NT2/D1 (cell line): ENCODE results near the gene SMIM33.
"Not testable (repeated sequence)": the region's sequence is repeated elsewhere in the genome, so short reads cannot be mapped to it uniquely, and the experiment has no call there.

Source experiments
- DNase-seq: peaks from one replicate; pipeline ENCODE4 v3.0.0-alpha.2; 2011; ENCODE audit warnings: low read depth, low spot score
- H3K27me3 ChIP-seq: 2 replicates; pipeline ENCODE4 v1.6.0; 2011; ENCODE audit warnings: mild to moderate bottlenecking; ENCODE audit not compliant: insufficient read length, insufficient read depth
- H3K36me3 ChIP-seq: 2 replicates; pipeline ENCODE4 v1.6.1; 2011; ENCODE audit warnings: mild to moderate bottlenecking, low read length, mixed read lengths; ENCODE audit not compliant: insufficient read depth, insufficient read length
- H3K4me1 ChIP-seq: 2 replicates; pipeline ENCODE4 v1.5.1; 2011; ENCODE audit not compliant: insufficient read depth, insufficient read length
- H3K4me3 ChIP-seq: 2 replicates; pipeline ENCODE4 v1.5.1; 2011; ENCODE audit warnings: low read depth; ENCODE audit not compliant: insufficient read length
- H3K9ac ChIP-seq: 2 replicates; pipeline ENCODE4 v1.6.0; 2011; ENCODE audit warnings: low read depth; ENCODE audit not compliant: insufficient read length
- H3K9me3 ChIP-seq: 2 replicates; pipeline ENCODE4 v1.5.1; 2011; ENCODE audit warnings: mild to moderate bottlenecking, low read length; ENCODE audit not compliant: insufficient read depth
- SUZ12 ChIP-seq: IDR thresholded peaks from 2 replicates; pipeline ENCODE4 v1.6.1; 2011; ENCODE audit not compliant: insufficient read length, insufficient read depth; ENCODE audit errors: extremely low read depth
- YY1 ChIP-seq: IDR thresholded peaks from 2 replicates; pipeline ENCODE4 v1.6.1; 2011; ENCODE audit not compliant: insufficient read length, insufficient read depth
- ZNF274 ChIP-seq: IDR thresholded peaks from 2 replicates; pipeline ENCODE4 v1.6.1; 2011; ENCODE audit warnings: mild to moderate bottlenecking, low read depth, low read length

Gene SMIM33

DNA sequence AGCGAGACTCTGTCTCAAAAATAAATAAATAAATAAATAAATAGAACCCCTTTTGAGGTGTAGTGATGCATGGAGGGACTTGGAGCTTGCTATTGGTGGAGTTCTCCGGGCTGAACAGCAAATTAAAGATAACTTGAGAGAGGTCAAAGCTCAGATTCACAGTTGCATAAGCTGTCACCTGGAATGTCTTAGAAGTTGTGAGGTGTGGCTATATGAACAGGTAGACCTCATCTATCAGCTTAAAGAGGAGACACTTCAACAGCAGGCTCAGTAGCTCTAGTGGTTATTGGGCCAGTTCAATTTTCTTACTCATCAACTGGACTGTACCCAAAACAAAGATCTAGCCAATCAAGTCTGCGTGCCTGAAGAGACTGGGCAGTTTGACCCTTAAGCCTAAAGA lies 23.5 kb downstream of the SMIM33 start:
- no peaks in the 10 kb centered on the region for H3K4me1 ChIP-seq
- no peak for TF ChIP-seq ZNF274
- TF ChIP-seq YY1, result no peak
- no peak for TF ChIP-seq SUZ12
- no peak for DNase-seq

DNA sequence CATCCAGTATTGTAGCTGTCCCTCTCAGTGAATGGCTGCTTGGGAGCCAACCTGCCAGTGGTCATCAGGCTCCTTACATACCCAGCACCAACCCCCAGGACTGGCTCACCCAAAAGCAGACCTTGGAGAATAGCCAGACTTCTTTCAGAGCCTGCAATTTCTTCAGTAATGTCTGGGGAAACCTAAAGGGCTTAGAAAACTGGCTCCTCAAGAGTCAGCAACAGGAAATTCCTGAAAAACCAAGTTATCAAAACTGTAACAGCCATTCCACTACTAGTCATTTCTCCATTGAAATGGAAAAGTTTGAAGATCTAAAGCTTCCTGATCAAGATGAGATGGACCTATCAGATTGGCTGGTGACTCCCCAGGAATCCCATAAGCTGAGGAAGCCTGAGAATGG lies 24.0 kb downstream of the SMIM33 start:
- no peak for DNase-seq
- Histone ChIP-seq H3K27me3 (no peaks in the 10 kb centered on the region), H3K4me3 (no peak overlapping the region), H3K4me1 (no peaks in the 10 kb centered on the region), H3K9me3 (no peaks in the 10 kb centered on the region), H3K36me3 (no peaks in the 10 kb centered on the region), H3K9ac (no peak overlapping the region)
- TF ChIP-seq ZNF274, result no peak

More for the DNA sequence above, 23.5 kb downstream of the SMIM33 start:
- Histone ChIP-seq H3K27me3 (no peaks in the 10 kb centered on the region), H3K9ac (no peak overlapping the region), H3K9me3 (no peaks in the 10 kb centered on the region), H3K36me3 (no peaks in the 10 kb centered on the region), H3K4me3 (no peak overlapping the region)

DNA sequence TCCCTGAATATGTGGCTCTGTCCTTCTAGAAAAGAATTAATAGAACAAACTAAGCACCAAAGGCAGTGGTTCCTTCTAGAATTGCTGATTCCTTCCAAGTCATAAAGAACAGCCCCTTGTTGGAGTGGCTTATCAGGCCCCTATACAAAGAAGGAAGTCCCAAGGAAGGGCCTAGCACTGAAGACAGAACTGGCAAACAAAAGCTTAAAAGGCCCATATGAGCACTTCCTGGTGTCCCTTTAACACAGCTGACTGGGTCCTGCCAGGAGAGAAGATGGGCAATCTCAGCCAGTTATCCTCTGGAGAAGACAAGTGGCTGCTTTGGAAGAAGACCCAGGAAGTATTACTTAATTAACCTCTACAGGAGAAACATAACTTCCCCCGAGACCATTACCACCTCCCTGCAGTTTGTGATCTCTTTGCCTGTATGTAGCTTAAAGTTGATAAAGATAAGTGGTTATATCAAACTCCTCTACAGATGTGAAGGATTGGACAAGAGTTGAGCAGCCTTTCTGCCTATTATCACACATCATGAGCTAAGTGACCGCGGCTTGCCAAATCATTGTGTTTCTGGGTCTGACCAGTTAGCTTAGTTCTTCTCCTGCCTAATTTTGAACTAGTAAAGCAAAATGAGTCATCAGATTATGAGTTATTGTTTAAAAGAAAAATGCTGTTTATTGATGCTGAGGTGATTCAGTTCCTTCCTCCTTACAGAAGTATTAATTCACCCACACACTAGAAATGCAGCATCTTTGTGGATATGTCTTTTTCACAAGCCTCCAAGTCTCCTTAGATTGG lies 25.0 kb downstream of the SMIM33 start:
- TF ChIP-seq ZNF274, result no peak
- no peak for TF ChIP-seq YY1
- no peak for TF ChIP-seq SUZ12
- Histone ChIP-seq H3K36me3 (no peaks in the 10 kb centered on the region), H3K4me1 (no peaks in the 10 kb centered on the region), H3K4me3 (no peak overlapping the region), H3K9me3 (no peaks in the 10 kb centered on the region), H3K27me3 (no peaks in the 10 kb centered on the region), H3K9ac (no peak overlapping the region)
- DNase-seq, result no peak

DNA sequence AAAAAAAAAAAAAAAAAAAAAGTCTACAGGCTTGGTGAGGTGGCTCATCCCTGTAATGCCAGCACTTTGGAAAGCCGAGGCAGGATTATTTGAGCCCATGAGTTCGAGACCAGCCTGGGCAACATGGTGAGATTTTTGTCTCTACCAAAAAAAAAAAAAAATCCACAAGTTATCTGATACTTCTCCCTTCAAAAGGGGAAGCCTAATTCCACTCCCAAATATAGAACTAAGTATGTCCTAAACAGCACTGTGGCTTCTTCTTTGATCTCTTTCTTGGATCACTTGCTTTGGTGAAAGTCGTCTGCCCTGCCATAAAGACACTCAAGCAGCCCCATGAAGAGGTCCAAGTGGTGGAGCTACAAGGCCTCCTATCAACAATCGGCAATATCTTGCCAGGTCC lies 30.6 kb downstream of the SMIM33 start:
- no peaks in the 10 kb centered on the region for H3K4me1 ChIP-seq
- H3K27me3 ChIP-seq, result no peaks in the 10 kb centered on the region
- DNase-seq, result no peak
- peaks cover 11% of the 10 kb centered on the region; the same call in 1 of the 2 replicates for H3K9me3 ChIP-seq
- no peak overlapping the region for H3K4me3 ChIP-seq
- no peak overlapping the region for H3K9ac ChIP-seq
- H3K36me3 ChIP-seq, result no peaks in the 10 kb centered on the region
- TF ChIP-seq SUZ12 (no peak), YY1 (no peak), ZNF274 (no peak)

DNA sequence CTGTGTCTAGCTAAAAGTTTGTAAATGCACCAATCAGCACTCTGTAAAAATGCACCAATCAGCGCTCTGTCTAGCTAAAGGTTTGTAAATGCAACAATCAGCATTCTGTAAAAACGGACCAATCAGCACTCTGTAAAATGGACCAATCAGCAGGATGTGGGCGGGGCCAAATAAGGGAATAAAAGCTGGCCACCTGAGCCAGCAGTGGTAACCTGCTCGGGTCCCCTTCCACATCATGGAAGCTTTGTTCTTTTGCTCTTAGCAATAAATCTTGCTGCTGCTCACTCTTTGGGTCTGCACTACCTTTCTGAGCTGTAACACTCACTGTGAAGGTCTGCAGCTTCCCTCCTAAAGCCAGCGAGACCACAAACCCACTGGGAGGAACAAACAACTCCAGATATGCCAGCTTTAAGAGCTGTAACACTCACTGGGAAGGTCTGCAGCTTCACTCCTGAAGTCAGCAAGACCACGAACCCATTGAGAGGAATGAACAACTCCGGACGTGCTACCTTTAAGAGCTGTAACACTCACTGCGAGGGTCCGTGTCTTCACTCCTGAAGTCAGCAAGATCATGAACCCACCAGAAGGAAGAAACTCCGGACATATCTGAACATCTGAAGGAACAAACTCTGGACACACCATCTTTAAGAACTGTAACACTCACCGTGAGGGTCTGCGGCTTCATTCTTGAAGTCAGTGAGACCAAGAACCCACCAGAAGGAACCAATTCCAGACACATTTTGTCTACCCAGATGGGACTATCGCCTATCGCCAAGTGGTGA lies 32.4 kb downstream of the SMIM33 start:
- H3K36me3 ChIP-seq, DNase-seq, H3K9ac ChIP-seq, H3K27me3 ChIP-seq, H3K4me1 ChIP-seq: not testable (repeated sequence)
- peaks cover 11% of the 10 kb centered on the region; the same call in 1 of the 2 replicates for H3K9me3 ChIP-seq
- peak overlapping the region; percentile 42 for H3K4me3 ChIP-seq

DNA sequence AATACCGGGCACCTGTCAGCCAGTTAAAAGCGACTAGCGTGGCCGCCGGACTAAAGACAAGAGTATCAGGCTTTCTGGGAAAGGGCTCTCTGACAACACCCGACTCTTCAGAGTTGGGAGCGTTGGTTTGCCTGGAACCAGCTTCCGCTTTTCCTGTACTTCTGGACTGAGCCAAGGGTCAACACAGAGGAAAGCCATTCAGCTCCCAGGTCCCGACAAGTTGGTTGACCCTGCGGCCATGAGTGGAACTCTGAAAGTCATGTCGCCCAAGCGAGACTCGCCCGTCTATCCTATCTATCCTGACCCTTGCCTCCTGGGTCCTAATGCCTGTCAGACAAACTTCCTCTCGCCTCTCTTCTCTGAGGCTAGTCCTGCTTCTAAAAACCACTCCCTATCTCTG lies 33.1 kb downstream of the SMIM33 start:
- not testable (repeated sequence) for H3K36me3 ChIP-seq, H3K4me1 ChIP-seq, H3K27me3 ChIP-seq, H3K9ac ChIP-seq, DNase-seq
- H3K9me3 ChIP-seq, result peaks cover 11% of the 10 kb centered on the region; the same call in 1 of the 2 replicates
- H3K4me3 ChIP-seq, result peak overlapping the region; percentile 42

DNA sequence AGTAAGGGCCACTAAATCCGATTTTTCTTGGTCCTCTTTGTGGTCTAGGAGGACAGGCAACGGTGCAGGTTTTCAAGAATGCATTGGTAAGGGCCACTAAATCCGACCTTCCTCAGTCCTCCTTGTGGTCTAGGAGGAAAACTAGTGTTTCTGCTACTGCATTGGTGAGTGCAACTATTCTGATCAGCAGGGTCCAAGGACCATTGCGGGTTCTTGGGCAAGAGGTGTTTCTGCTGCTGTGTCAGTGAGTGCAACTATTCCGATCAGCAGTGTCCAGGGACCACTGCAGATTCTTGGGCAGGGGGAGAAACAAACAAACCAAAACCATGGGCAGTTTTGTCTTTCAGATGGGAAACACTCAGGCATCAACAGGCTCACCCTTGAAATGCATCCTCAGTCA lies 33.9 kb downstream of the SMIM33 start:
- not testable (repeated sequence) for H3K36me3 ChIP-seq, DNase-seq, H3K4me3 ChIP-seq, H3K9ac ChIP-seq, H3K4me1 ChIP-seq, H3K27me3 ChIP-seq
- H3K9me3 ChIP-seq, result peaks cover 11% of the 10 kb centered on the region; the same call in 1 of the 2 replicates
